ENCODE results near the gene NDUFA13.

DNA sequence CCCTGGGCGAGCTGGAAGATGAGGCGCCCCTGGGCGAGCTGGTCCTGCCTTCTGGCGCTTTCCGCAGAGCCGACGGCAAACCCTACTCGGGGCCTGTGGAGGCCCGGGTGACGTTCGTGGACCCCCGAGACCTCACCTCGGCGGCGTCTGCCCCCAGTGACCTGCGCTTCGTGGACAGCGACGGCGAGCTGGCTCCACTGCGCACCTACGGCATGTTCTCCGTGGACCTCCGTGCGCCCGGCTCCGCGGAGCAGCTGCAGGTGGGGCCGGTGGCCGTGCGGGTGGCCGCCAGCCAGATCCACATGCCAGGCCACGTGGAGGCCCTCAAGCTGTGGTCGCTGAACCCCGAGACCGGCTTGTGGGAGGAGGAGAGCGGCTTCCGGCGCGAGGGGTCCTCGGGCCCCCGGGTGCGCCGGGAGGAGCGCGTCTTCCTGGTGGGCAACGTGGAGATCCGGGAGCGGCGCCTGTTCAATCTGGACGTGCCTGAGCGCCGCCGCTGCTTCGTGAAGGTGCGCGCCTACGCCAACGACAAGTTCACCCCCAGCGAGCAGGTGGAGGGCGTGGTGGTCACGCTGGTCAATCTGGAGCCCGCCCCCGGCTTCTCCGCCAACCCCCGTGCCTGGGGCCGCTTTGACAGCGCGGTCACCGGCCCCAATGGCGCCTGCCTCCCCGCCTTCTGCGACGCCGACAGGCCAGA lies 28.4 kb downstream of the NDUFA13 start:
- TF ChIP-seq, protein P1, sequence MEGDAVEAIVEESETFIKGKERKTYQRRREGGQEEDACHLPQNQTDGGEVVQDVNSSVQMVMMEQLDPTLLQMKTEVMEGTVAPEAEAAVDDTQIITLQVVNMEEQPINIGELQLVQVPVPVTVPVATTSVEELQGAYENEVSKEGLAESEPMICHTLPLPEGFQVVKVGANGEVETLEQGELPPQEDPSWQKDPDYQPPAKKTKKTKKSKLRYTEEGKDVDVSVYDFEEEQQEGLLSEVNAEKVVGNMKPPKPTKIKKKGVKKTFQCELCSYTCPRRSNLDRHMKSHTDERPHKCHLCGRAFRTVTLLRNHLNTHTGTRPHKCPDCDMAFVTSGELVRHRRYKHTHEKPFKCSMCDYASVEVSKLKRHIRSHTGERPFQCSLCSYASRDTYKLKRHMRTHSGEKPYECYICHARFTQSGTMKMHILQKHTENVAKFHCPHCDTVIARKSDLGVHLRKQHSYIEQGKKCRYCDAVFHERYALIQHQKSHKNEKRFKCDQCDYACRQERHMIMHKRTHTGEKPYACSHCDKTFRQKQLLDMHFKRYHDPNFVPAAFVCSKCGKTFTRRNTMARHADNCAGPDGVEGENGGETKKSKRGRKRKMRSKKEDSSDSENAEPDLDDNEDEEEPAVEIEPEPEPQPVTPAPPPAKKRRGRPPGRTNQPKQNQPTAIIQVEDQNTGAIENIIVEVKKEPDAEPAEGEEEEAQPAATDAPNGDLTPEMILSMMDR (IDR thresholded peaks at IDR 0.05): no peak
- TF ChIP-seq POLR2A (IDR thresholded peaks at IDR 0.05) (no peak), POLR2AphosphoS5 (IDR thresholded peaks at IDR 0.05) (no peak), EP300 (IDR thresholded peaks at IDR 0.05; ENCODE audit: low read depth) (no peak)
